GM19455 (cell line): ENCODE results near the gene RBMS3.
"Not testable (repeated sequence)": the region's sequence is repeated elsewhere in the genome, so short reads cannot be mapped to it uniquely, and the experiment has no call there.

ENCODE experiments used
- ATAC-seq: cut with Tn5 transposase; IDR thresholded peaks from one replicate; pipeline ENCODE4 v1.9.1; 2021; ENCODE audit not compliant: unreplicated experiment

The RBMS3 gene

GRCh38 chr3:29759411-29760225 is 478.7 kb downstream of the RBMS3 start:
- no peak for ATAC-seq

GRCh38 chr3:29760226-29760685 is 479.4 kb downstream of the RBMS3 start:
- ATAC-seq: no peak

GRCh38 chr3:29761517-29761916 is 480.6 kb downstream of the RBMS3 start:
- ATAC-seq: no peak

- no peak for ATAC-seq
These were observed 482.2 kb downstream of the RBMS3 start for GRCh38 chr3:29763115-29763514.

GRCh38 chr3:29764041-29764440 is 483.2 kb downstream of the RBMS3 start:
- no peak for ATAC-seq

- ATAC-seq: no peak
These were observed 483.9 kb downstream of the RBMS3 start for GRCh38 chr3:29764603-29765254.

- ATAC-seq: no peak
These were observed 490.7 kb downstream of the RBMS3 start for GRCh38 chr3:29771602-29772001.

GRCh38 chr3:29772436-29772835 is 491.6 kb downstream of the RBMS3 start:
- no peak for ATAC-seq

GRCh38 chr3:29773481-29773880 is 492.6 kb downstream of the RBMS3 start:
- no peak for ATAC-seq

GRCh38 chr3:29775340-29775739 is 494.5 kb downstream of the RBMS3 start:
- ATAC-seq: no peak

- ATAC-seq: no peak
These were observed 497.0 kb downstream of the RBMS3 start for GRCh38 chr3:29777869-29778268.

GRCh38 chr3:29789686-29790085 is 508.8 kb downstream of the RBMS3 start:
- ATAC-seq: no peak

GRCh38 chr3:29796808-29797207 is 515.9 kb downstream of the RBMS3 start:
- ATAC-seq: no peak

GRCh38 chr3:29802057-29802456 is 521.2 kb downstream of the RBMS3 start:
- ATAC-seq: no peak

GRCh38 chr3:29804044-29804443 is 523.2 kb downstream of the RBMS3 start:
- ATAC-seq: no peak

GRCh38 chr3:29805757-29806156 is 524.9 kb downstream of the RBMS3 start:
- ATAC-seq: no peak

- not testable (repeated sequence) for ATAC-seq
These were observed 527.5 kb downstream of the RBMS3 start for GRCh38 chr3:29808324-29808723.

GRCh38 chr3:29822071-29822470 is 541.2 kb downstream of the RBMS3 start:
- no peak for ATAC-seq

- ATAC-seq: no peak
These were observed 542.4 kb downstream of the RBMS3 start for GRCh38 chr3:29823233-29823632.

- ATAC-seq: no peak
These were observed 545.8 kb downstream of the RBMS3 start for GRCh38 chr3:29826712-29827111.

- ATAC-seq: no peak
These were observed 546.9 kb downstream of the RBMS3 start for GRCh38 chr3:29827756-29828155.

GRCh38 chr3:29829340-29829739 is 548.5 kb downstream of the RBMS3 start:
- ATAC-seq: no peak
